Measurements from ENCODE around the gene RAB36. TPM values are rescaled to one million over a fixed set of nuclear protein-coding genes. Genes with fewer than 3 reads are reported as not detected.
A peak's percentile ranks its signal among the peaks of the same experiment; 100 is the strongest.

The RAB36 gene
- total and polyA plus RNA-seq, 5 experiments from 2014 or later = 0.66 to 2.0 (median 1.1) TPM

GRCh38 chr22:23104187-23104971 is 40.9 kb upstream of the RAB36 start:
- DNase-seq (no peak), ATAC-seq (no peak)
- Mint-ChIP-seq H3K4me1 (peaks cover 0 to 2% (median 0%) of the 10 kb centered on the region in 4 donors), H3K27ac (peak overlapping the region in 1 of 10 donors; percentile 6), H3K4me3 (no peak overlapping the region), H3K36me3 (no peaks in the 10 kb centered on the region), H3K27me3 (no peaks in the 10 kb centered on the region), H3K9me3 (no peaks in the 10 kb centered on the region)
- POLR2A ChIA-PET = no interaction called here

- H3K4me3 Mint-ChIP-seq = no peak overlapping the region
Measured at GRCh38 chr22:23105304-23105703, 40.0 kb upstream of the RAB36 start.

GRCh38 chr22:23105919-23106318 is 39.4 kb upstream of the RAB36 start:
- no peak overlapping the region for H3K4me3 Mint-ChIP-seq
- POLR2A ChIA-PET = no interaction called here
- H3K9me3 Mint-ChIP-seq = no peaks in the 10 kb centered on the region
- H3K4me1 Mint-ChIP-seq = peaks cover 0 to 2% (median 0%) of the 10 kb centered on the region in 4 donors
- no peaks in the 10 kb centered on the region for H3K36me3 Mint-ChIP-seq
- DNase-seq (no peak), ATAC-seq (no peak)
- H3K27me3 Mint-ChIP-seq = no peaks in the 10 kb centered on the region
- peak overlapping the region in 1 of 10 donors; percentile 69 for H3K27ac Mint-ChIP-seq

More at GRCh38 chr22:23105304-23105703, 40.0 kb upstream of the RAB36 start:
- H3K9me3 Mint-ChIP-seq = no peaks in the 10 kb centered on the region
- peaks cover 0 to 2% (median 0%) of the 10 kb centered on the region in 4 donors for H3K4me1 Mint-ChIP-seq
- POLR2A ChIA-PET = no interaction called here
- DNase-seq (no peak), ATAC-seq (no peak)
- no peaks in the 10 kb centered on the region for H3K27me3 Mint-ChIP-seq
- peak overlapping the region in 2 of 10 donors; percentile 47 to 69 for H3K27ac Mint-ChIP-seq
- H3K36me3 Mint-ChIP-seq = no peaks in the 10 kb centered on the region

- Mint-ChIP-seq H3K4me3 (no peak overlapping the region), H3K27ac (peak overlapping the region in 2 of 10 donors; percentile 69 to 81), H3K4me1 (peaks cover 0 to 2% (median 0%) of the 10 kb centered on the region in 4 donors), H3K36me3 (no peaks in the 10 kb centered on the region), H3K27me3 (no peaks in the 10 kb centered on the region), H3K9me3 (no peaks in the 10 kb centered on the region)
- DNase-seq (no peak), ATAC-seq (no peak)
- POLR2A ChIA-PET = no interaction called here
Measured at GRCh38 chr22:23106344-23106743, 38.9 kb upstream of the RAB36 start.

DNA sequence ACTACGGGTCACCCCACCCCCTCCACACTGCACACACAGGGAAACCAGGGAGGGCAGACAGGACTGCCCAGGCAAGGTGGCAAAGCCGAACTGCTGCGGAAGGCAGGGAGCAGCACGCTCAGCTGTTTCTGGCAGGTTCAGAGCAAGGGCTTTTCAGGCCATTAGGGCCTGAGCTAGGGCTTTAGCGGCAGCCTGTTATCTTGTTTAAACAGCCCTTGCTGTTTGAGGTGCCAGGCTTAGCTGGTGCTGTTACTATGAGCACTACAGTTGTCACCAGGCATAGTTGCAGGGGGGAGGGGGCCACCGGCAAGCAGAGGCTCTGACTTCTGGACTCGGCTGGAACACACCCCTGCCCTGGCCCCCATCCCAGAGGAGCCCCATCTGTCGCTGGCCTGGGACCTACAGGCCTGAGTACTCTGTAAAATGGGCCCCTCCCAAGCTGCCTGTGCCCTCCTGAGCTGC is 38.3 kb upstream of the RAB36 start:
- Mint-ChIP-seq H3K36me3 (no peaks in the 10 kb centered on the region), H3K4me1 (peaks cover 0 to 2% (median 0%) of the 10 kb centered on the region in 4 donors), H3K27ac (no peak overlapping the region), H3K27me3 (no peaks in the 10 kb centered on the region), H3K4me3 (no peak overlapping the region), H3K9me3 (no peaks in the 10 kb centered on the region)
- POLR2A ChIA-PET = interaction anchor here (0.5 kb wide), 1 partner anchor 32 kb away, joined by 3 read pairs; no protein-coding TSS in a partner anchor
- ATAC-seq (no peak), DNase-seq (no peak)

DNA sequence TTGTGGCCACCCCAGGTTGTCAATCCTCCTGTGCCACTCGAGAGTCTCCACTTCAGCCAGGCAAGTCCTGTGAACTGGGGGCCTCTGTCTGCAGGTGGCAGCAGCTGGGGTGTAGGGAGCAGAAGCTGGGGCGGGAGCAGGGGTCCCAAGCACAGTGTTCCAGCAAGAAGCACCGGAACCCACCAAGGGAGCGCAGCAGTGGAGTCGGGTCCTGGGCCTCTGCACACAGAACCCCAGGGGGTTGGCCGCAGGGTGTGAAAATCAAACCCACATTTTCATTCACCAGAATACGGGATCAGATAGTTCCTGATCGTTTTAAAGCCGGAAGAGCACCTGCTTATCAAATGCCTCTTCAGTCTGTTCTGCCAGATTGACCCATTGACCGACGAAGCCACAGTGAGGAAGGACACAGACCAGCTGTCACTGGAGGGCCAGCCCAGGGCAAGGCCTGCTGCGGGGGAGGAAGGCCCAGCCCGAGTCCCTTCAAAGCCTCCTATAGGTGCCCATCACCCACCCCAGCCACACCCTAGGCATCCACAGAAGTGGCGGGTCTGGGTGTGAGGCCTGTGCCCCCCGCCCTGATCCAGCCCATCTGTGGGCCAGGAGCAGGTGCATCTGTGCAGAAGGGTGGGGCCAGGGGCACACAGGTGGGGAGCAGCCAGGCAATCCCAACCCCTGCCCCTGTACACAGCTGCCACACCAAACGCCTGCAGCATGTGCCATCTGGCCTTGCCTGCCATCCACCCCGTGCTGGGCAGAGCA is 37.6 kb upstream of the RAB36 start:
- POLR2A ChIA-PET = interaction anchor here (0.5 kb wide), 1 partner anchor 31 kb away, joined by 3 read pairs; no protein-coding TSS in a partner anchor
- ATAC-seq = no peak
- peaks cover 0 to 2% (median 0%) of the 10 kb centered on the region in 4 donors for H3K4me1 Mint-ChIP-seq

GRCh38 chr22:23108249-23109078 is 36.8 kb upstream of the RAB36 start:
- POLR2A ChIA-PET = interaction anchor here (1.1 kb wide), 1 partner anchor 11 kb away, joined by 4 read pairs; no protein-coding TSS in a partner anchor
- H3K27me3 Mint-ChIP-seq = no peaks in the 10 kb centered on the region
- no peak for DNase-seq
- no peak overlapping the region for H3K27ac Mint-ChIP-seq
- no peaks in the 10 kb centered on the region for H3K36me3 Mint-ChIP-seq
- no peak for ATAC-seq
- H3K4me1 Mint-ChIP-seq = peaks cover 0 to 2% (median 0%) of the 10 kb centered on the region in 4 donors
- no peak overlapping the region for H3K4me3 Mint-ChIP-seq
- H3K9me3 Mint-ChIP-seq = no peaks in the 10 kb centered on the region

More for the DNA sequence above, 37.6 kb upstream of the RAB36 start:
- Mint-ChIP-seq H3K36me3 (no peaks in the 10 kb centered on the region), H3K4me3 (no peak overlapping the region), H3K9me3 (no peaks in the 10 kb centered on the region), H3K27me3 (no peaks in the 10 kb centered on the region), H3K27ac (no peak overlapping the region)
- DNase-seq = no peak

DNA sequence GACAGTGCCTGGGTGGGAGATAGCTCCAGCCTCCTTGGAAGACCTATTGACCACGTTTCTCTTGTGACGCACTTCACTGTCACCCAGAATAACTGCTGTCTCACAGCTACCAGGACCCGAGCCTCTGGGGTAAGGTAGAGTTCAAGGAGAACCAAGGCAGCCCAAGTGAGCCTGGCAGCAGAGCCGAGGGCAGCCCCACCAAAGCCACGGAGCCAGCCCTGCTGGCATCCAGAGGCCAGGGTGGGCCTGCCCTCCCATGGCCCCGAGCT is 36.3 kb upstream of the RAB36 start:
- Mint-ChIP-seq H3K27ac (peak overlapping the region in 1 of 10 donors; percentile 40), H3K4me1 (peaks cover 0 to 2% (median 0%) of the 10 kb centered on the region in 4 donors), H3K9me3 (no peaks in the 10 kb centered on the region), H3K27me3 (no peaks in the 10 kb centered on the region), H3K36me3 (no peaks in the 10 kb centered on the region), H3K4me3 (no peak overlapping the region)
- no peak for ATAC-seq
- POLR2A ChIA-PET = interaction anchor here (1.1 kb wide), 1 partner anchor 11 kb away, joined by 4 read pairs; no protein-coding TSS in a partner anchor
- DNase-seq = no peak

DNA sequence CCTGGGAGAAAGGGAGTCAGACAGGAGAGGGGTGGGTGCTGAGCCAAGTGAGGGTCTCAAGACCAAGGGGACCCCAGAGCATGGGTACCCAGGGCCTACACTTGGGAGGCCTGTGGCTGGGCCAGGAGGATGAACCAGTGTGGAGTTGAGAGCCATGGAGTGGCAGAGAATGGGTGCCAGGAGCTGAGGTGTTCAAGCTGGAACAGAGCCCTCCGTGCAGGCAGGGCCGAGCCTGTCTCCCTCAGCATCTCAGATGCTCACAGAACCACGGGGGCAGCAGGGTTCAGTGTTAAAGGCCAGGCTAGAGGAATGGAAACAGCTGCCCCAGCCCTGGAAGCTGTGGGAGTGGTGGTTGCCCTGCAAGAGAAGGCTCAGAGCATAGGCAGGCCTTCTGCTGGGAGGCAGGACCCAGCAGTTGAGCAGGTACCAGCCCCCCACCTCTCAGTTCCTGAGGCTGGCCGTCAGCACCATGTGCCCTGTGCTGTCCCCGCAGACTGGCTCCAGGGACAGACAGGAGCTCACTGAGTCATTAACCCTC is 35.8 kb upstream of the RAB36 start:
- POLR2A ChIA-PET = interaction anchor here (1.1 kb wide), 1 partner anchor 10 kb away, joined by 4 read pairs; no protein-coding TSS in a partner anchor
- Mint-ChIP-seq H3K4me1 (peaks cover 0 to 2% (median 0%) of the 10 kb centered on the region in 4 donors), H3K27me3 (no peaks in the 10 kb centered on the region), H3K36me3 (no peaks in the 10 kb centered on the region), H3K27ac (peak overlapping the region in 1 of 10 donors; percentile 40), H3K4me3 (no peak overlapping the region), H3K9me3 (no peaks in the 10 kb centered on the region)
- ATAC-seq (no peak), DNase-seq (no peak)

DNA sequence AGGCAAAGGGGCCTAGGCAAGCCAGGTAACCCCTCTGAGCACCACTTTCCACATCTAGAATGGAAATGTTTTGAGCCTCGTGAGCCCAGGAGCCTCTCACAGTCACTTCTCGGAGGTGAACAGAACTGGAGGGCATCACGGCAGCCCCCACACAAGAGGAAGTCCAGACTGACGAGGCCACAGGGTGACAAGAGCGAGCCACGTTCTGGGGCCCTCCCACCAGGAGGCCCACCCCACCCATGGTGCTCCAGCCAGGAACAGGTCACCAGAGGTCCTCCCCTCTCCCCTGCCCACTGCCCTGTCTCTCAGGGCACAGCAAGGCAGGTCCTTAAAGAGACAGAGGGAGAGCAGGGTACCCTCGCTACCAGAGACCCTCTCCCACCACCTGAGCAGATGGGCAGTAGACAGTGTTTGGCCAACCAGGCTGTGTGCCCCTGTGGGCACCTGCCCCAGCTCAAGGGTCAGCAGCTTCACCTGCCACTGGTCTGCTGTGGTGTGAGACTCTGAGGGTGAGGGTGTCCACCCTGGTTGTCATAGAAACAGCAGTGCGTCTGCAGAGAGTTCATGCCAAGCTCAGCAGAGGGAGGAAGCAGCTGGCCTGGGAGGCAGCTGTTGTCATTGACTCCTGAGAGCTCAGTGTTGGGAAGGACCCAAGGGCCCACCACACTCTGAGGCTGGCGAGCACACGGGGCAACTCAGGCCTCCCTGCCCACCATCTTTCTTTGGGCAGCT is 34.9 kb upstream of the RAB36 start:
- Mint-ChIP-seq H3K4me1 (peaks cover 0 to 2% (median 0%) of the 10 kb centered on the region in 4 donors), H3K4me3 (no peak overlapping the region), H3K27ac (peak overlapping the region in 1 of 10 donors; percentile 22), H3K36me3 (no peaks in the 10 kb centered on the region), H3K9me3 (no peaks in the 10 kb centered on the region), H3K27me3 (no peaks in the 10 kb centered on the region)
- DNase-seq (no peak), ATAC-seq (no peak)
- POLR2A ChIA-PET = no interaction called here

- H3K4me1 Mint-ChIP-seq = peaks cover 0 to 2% (median under 1%) of the 10 kb centered on the region in 4 donors
- POLR2A ChIA-PET = no interaction called here
- no peaks in the 10 kb centered on the region for H3K36me3 Mint-ChIP-seq
- ATAC-seq (no peak), DNase-seq (no peak)
- no peak overlapping the region for H3K4me3 Mint-ChIP-seq
- peaks cover 0 to under 1% (median 0%) of the 10 kb centered on the region in 9 donors for H3K9me3 Mint-ChIP-seq
- H3K27ac Mint-ChIP-seq = peak overlapping the region in 2 of 10 donors; percentile 22 to 52
- H3K27me3 Mint-ChIP-seq = no peaks in the 10 kb centered on the region
Measured at GRCh38 chr22:23110922-23111527, 34.3 kb upstream of the RAB36 start.

Data from naive thymus-derived CD8-positive, alpha-beta T cell (primary cell).